ENCODE results near the gene MPEG1. TPM values are rescaled to one million over a fixed set of nuclear protein-coding genes. Genes with fewer than 3 reads are reported as not detected.

MPEG1 gene
- total and polyA plus RNA-seq, 9 donors, result 1.8 to 28.5 (median 3.9) TPM

DNA sequence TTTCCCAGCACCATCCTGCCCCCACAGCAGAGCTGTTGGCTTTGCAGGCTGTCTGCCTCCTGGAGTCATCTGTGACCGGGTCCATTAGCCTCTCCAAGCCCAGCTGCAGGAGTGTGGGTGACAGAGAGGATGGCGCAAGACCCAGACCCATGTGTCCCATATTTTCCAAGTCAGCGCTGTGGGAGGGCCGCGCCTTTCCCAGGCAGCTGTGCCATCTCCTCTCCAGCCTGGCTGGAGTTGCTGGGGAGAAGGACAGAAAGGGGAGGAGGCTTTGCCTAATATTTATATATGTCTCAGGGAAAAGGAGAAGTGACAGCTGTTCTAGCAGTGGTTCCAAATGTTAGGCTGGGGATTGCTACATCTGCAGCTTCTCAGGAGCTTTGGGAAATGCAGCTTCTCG, 25.1 kb downstream of the MPEG1 start:
- H3K4me1 ChIP-seq (ENCODE audit: insufficient read depth), result peaks cover 29% of the 10 kb centered on the region
- no peaks in the 10 kb centered on the region for H3K27me3 ChIP-seq
- H3K27ac ChIP-seq, result no peak overlapping the region
- no peak overlapping the region for H3K4me3 ChIP-seq
- peak in 1 of 5 donors; percentile 49 for DNase-seq
- TF ChIP-seq, protein P1, sequence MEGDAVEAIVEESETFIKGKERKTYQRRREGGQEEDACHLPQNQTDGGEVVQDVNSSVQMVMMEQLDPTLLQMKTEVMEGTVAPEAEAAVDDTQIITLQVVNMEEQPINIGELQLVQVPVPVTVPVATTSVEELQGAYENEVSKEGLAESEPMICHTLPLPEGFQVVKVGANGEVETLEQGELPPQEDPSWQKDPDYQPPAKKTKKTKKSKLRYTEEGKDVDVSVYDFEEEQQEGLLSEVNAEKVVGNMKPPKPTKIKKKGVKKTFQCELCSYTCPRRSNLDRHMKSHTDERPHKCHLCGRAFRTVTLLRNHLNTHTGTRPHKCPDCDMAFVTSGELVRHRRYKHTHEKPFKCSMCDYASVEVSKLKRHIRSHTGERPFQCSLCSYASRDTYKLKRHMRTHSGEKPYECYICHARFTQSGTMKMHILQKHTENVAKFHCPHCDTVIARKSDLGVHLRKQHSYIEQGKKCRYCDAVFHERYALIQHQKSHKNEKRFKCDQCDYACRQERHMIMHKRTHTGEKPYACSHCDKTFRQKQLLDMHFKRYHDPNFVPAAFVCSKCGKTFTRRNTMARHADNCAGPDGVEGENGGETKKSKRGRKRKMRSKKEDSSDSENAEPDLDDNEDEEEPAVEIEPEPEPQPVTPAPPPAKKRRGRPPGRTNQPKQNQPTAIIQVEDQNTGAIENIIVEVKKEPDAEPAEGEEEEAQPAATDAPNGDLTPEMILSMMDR (IDR thresholded peaks at IDR 0.05), result no peak
- TF ChIP-seq EP300 (IDR thresholded peaks at IDR 0.05) (no peak), POLR2A (IDR thresholded peaks at IDR 0.05) (no peak)
- no peaks in the 10 kb centered on the region for H3K36me3 ChIP-seq
- WGBS, 3 donors, result 30 to 45% (median 32%) methylated on average over 6 of the region's 6 CpGs
- intact Hi-C loops (cut with DNase I), result no loop called here
- no peaks in the 10 kb centered on the region for H3K9me3 ChIP-seq

DNA sequence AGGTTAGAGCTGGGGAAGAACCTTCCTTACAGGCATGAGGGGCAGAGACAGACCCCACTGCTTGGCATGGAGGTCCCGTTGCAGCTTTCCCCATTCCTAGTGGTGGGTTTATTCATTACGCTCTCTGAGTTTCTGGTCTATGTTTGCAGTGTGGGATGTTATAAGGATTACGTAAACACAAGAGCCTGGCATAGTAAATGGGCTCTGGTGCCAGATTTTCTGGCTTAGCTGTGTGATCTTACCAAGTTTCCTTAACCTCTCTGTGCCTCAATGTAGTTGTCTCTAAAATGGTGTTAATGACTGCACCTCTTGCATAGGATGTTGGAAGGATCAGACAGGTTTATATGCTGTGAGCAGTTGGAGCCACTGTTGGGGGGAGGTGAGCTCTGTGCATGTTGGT, 25.7 kb downstream of the MPEG1 start:
- H3K4me1 ChIP-seq (ENCODE audit: insufficient read depth), result peaks cover 29% of the 10 kb centered on the region
- intact Hi-C loops (cut with DNase I), result no loop called here
- no peak for DNase-seq

DNA sequence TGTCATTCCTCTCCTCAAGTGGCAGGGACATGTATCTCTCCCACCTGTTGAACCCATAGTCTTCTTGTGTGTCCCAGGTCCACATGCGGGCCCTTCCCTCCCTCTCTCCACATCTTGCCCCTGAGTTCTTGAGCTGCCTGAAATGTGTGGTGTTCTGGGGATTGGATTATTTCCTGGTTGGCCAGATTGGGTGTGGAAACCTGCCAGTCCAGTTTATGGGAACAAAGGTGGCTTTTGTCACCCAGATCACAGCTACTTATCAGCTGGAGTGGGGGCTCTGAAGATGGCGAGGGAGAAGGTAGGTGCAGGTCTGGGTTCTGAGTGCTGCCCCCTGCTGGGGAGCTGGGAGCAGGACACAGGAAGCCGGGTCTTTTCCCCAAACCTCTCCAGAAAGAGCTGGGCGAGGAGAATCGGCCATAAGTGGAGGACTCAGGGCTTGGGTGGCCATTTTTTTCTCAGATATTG, 26.6 kb downstream of the MPEG1 start:
- H3K36me3 ChIP-seq, result no peaks in the 10 kb centered on the region
- no peak overlapping the region for H3K4me3 ChIP-seq
- H3K27me3 ChIP-seq, result no peaks in the 10 kb centered on the region
- TF ChIP-seq POLR2A (IDR thresholded peaks at IDR 0.05), result no peak
- TF ChIP-seq, protein P1 (IDR thresholded peaks at IDR 0.05), result no peak
- TF ChIP-seq EP300 (IDR thresholded peaks at IDR 0.05), result no peak
- intact Hi-C loops (cut with DNase I), result no loop called here
- no peaks in the 10 kb centered on the region for H3K9me3 ChIP-seq
- H3K4me1 ChIP-seq (ENCODE audit: insufficient read depth), result peaks cover 29% of the 10 kb centered on the region
- H3K27ac ChIP-seq, result peak overlapping the region in 1 of 2 donors; percentile 21
- 80 to 88% (median 83%) methylated on average over 5 of the region's 5 CpGs for WGBS, 3 donors
- DNase-seq, result peak in 1 of 5 donors; percentile 56

More for the DNA sequence above, 25.7 kb downstream of the MPEG1 start:
- H3K36me3 ChIP-seq, result no peaks in the 10 kb centered on the region
- 58 to 69% (median 65%) methylated on average over 3 of the region's 3 CpGs for WGBS, 3 donors
- no peaks in the 10 kb centered on the region for H3K27me3 ChIP-seq
- H3K4me3 ChIP-seq, result no peak overlapping the region
- H3K9me3 ChIP-seq, result no peaks in the 10 kb centered on the region
- TF ChIP-seq EP300 (IDR thresholded peaks at IDR 0.05) (no peak), POLR2A (IDR thresholded peaks at IDR 0.05) (no peak)
- TF ChIP-seq, protein P1 (IDR thresholded peaks at IDR 0.05), result no peak
- no peak overlapping the region for H3K27ac ChIP-seq

DNA sequence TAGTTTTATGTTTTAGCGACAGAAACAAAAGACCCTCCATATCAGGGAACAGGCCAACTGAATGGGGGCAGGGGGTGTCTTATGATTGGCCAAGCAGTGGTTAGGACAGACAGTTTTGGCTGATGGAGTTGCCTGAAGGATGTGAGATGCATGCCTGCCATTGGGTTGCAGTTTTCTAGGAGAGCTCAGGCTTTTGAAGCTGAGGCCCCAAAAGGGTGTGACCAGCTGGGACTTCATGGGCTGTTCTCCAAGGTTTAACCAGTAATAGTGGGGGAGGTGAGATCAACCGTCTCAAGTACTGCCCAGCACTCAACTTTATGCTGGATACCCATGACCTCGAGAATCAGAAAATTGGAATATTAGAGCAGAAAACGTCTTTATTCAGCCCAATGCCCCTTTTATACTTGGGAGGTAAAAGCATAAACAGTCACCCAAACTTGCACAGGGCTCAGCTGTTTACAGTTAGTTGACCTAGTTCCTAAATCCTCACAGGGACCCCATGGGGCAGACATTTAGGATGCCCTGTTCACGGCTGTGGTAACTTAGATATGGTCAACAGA, 27.3 kb downstream of the MPEG1 start:
- TF ChIP-seq POLR2A (IDR thresholded peaks at IDR 0.05) (no peak), EP300 (IDR thresholded peaks at IDR 0.05) (no peak)
- TF ChIP-seq, protein P1 (IDR thresholded peaks at IDR 0.05), result no peak
- WGBS, 3 donors, result 26 to 53% (median 46%) methylated on average over 5 of the region's 5 CpGs
- Histone ChIP-seq H3K27ac (peak overlapping the region in 1 of 2 donors; percentile 21), H3K4me1 (ENCODE audit: insufficient read depth) (peaks cover 29% of the 10 kb centered on the region), H3K27me3 (no peaks in the 10 kb centered on the region), H3K4me3 (no peak overlapping the region), H3K36me3 (no peaks in the 10 kb centered on the region), H3K9me3 (no peaks in the 10 kb centered on the region)
- intact Hi-C loops (cut with DNase I), result no loop called here
- DNase-seq, result no peak

All from ovary (tissue), 9 donors.